Hepatocyte (in vitro differentiated cells): ENCODE results near the gene NAE1. TPM values are rescaled to one million over a fixed set of nuclear protein-coding genes. Genes with fewer than 3 reads are reported as not detected.

Experiments
- DNase-seq: peaks from one replicate; pipeline ENCODE4 v3.0.0-alpha.2; 2016; ENCODE audit warnings: low spot score
- H2AFZ ChIP-seq: fragments of 200-600 bp; sonication (generic); 2 replicates; pipeline ENCODE4 v1.6.0; 2016; ENCODE audit warnings: antibody characterized with exemption, mild to moderate bottlenecking
- H3K27ac ChIP-seq: fragments of 200-600 bp; sonication (generic); 2 replicates; pipeline ENCODE4 v1.5.1; 2016; ENCODE audit warnings: mild to moderate bottlenecking
- H3K27me3 ChIP-seq: fragments of 200-600 bp; sonication (generic); 2 replicates; pipeline ENCODE4 v1.6.1; 2016
- H3K36me3 ChIP-seq: fragments of 200-600 bp; sonication (generic); replicated peaks from 2 replicates; pipeline ENCODE4 v1.5.1; 2016; ENCODE audit warnings: low read depth; ENCODE audit not compliant: insufficient read depth
- H3K4me1 ChIP-seq: fragments of 200-600 bp; sonication (generic); 2 replicates; pipeline ENCODE4 v1.5.1; 2016; ENCODE audit warnings: mild to moderate bottlenecking, moderate library complexity; ENCODE audit not compliant: insufficient read depth
- H3K4me2 ChIP-seq: fragments of 200-600 bp; sonication (generic); 2 replicates; pipeline ENCODE4 v1.6.0; 2016
- H3K4me3 ChIP-seq: fragments of 200-600 bp; sonication (generic); 2 replicates; pipeline ENCODE4 v1.5.1; 2016; ENCODE audit warnings: mild to moderate bottlenecking
- H3K79me2 ChIP-seq: fragments of 200-600 bp; sonication (generic); 2 replicates; pipeline ENCODE4 v1.6.0; 2017; ENCODE audit warnings: mild to moderate bottlenecking
- H3K9me2 ChIP-seq: fragments of 200-600 bp; sonication (generic); replicated peaks from 2 replicates; pipeline ENCODE4 v1.6.0; 2017; ENCODE audit warnings: mild to moderate bottlenecking; ENCODE audit not compliant: insufficient read depth
- H3K9me3 ChIP-seq: fragments of 200-600 bp; sonication (generic); 2 replicates; pipeline ENCODE4 v1.5.1; 2016; ENCODE audit warnings: low read depth, mild to moderate bottlenecking
- H4K20me1 ChIP-seq: fragments of 200-600 bp; sonication (generic); 2 replicates; pipeline ENCODE4 v1.6.0; 2016; ENCODE audit warnings: mild to moderate bottlenecking; ENCODE audit not compliant: insufficient read depth, poor library complexity, severe bottlenecking
- CTCF ChIP-seq: fragments of 200-600 bp; sonication (generic); IDR thresholded peaks from 2 replicates; pipeline ENCODE4 v1.5.1; 2016; ENCODE audit warnings: antibody characterized with exemption, mild to moderate bottlenecking; ENCODE audit not compliant: poor library complexity
- EZH2 ChIP-seq: fragments of 200-600 bp; sonication (generic); IDR thresholded peaks from 2 replicates; pipeline ENCODE4 v1.6.1; 2016; ENCODE audit warnings: antibody characterized with exemption, mild to moderate bottlenecking, borderline replicate concordance
- EZH2phosphoT487 ChIP-seq: fragments of 200-600 bp; sonication (generic); IDR thresholded peaks from one replicate; pipeline ENCODE4 v1.6.1; 2018; ENCODE audit warnings: antibody characterized with exemption, mild to moderate bottlenecking, low read depth, moderate library complexity; ENCODE audit not compliant: unreplicated experiment, severe bottlenecking
- WGBS: methylation state at CpG from one replicate; pipeline ENCODE4 v1.1.6; 2016; ENCODE audit warnings: low lambda C conversion rate; ENCODE audit errors: missing lambda C conversion rate; 5-methylcytosine and 5-hydroxymethylcytosine counted together
- polyA plus RNA-seq: library from polyadenylated mRNA; unstranded; fragments of >200 nt; fragmentation: Nextera tagmentation; extraction: Ambion mirVana; gene quantifications from 2 replicates; pipeline ENCODE4 v1.2.1, GENCODE V29; 2016
- total RNA-seq: library from RNA; depleted of rRNA; stranded (reverse); fragments of >200 nt; gene quantifications from 2 replicates; pipeline ENCODE4 v1.2.3, GENCODE V29; 2014

NAE1 gene
- total and polyA plus RNA-seq, 2 experiments from 2014 or later: 60.3 to 68.5 TPM

- Histone ChIP-seq H3K27me3 (peaks cover 12% of the 10 kb centered on the region), H3K4me1 (no peaks in the 10 kb centered on the region), H3K27ac (no peak overlapping the region), H3K36me3 (no peaks in the 10 kb centered on the region), H4K20me1 (no peaks in the 10 kb centered on the region), H3K9me2 (no peaks in the 10 kb centered on the region), H3K4me3 (no peak overlapping the region), H3K9me3 (no peaks in the 10 kb centered on the region), H3K79me2 (no peaks in the 10 kb centered on the region), H3K4me2 (no peak overlapping the region), H2AFZ (no peak overlapping the region)
- TF ChIP-seq EZH2: no peak
- no peak for TF ChIP-seq EZH2phosphoT487
- no peak for TF ChIP-seq CTCF
- DNase-seq: no peak
- WGBS: 89% methylated on average over 13 of the region's 13 CpGs
These were observed 20.6 kb upstream of the NAE1 start for GRCh38 chr16:66851166-66851964.

GRCh38 chr16:66850115-66850815 is 19.5 kb upstream of the NAE1 start:
- no peak overlapping the region for H3K27ac ChIP-seq

DNA sequence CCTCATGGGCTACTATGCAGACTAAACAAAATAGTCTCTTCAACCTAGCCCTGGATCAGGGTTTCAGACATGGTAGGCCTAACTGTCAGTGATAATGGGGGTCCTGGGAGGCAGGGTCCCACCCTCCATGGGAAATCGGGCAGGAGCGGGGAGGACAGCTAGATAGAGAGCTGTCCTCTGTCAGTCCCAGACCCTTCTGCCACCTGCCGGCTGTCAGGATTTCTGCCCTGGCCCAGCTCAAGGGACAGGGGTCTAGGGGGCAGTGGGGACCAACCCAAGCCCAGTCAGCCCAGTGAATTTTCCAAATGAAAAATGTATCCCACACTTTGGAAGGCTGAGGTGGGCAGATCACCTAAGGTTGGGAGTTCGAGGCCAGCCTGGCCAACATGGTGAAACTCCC is 18.8 kb upstream of the NAE1 start:
- Histone ChIP-seq H3K4me2 (no peak overlapping the region), H3K79me2 (no peaks in the 10 kb centered on the region), H3K4me3 (no peak overlapping the region), H3K9me3 (no peaks in the 10 kb centered on the region), H3K9me2 (no peaks in the 10 kb centered on the region), H2AFZ (no peak overlapping the region), H3K4me1 (peaks cover 3% of the 10 kb centered on the region), H3K36me3 (no peaks in the 10 kb centered on the region), H3K27me3 (peaks cover 30% of the 10 kb centered on the region), H3K27ac (no peak overlapping the region), H4K20me1 (no peaks in the 10 kb centered on the region)
- TF ChIP-seq EZH2 (no peak), CTCF (no peak), EZH2phosphoT487 (no peak)
- 76% methylated on average over 4 of the region's 4 CpGs for WGBS
- DNase-seq: no peak

More at GRCh38 chr16:66850115-66850815, 19.5 kb upstream of the NAE1 start:
- WGBS: 92% methylated on average over 14 of the region's 14 CpGs
- TF ChIP-seq EZH2phosphoT487 (no peak), CTCF (no peak), EZH2 (no peak)
- H3K9me3 ChIP-seq: no peaks in the 10 kb centered on the region
- no peaks in the 10 kb centered on the region for H3K9me2 ChIP-seq
- H3K27me3 ChIP-seq: peaks cover 23% of the 10 kb centered on the region
- no peaks in the 10 kb centered on the region for H3K4me1 ChIP-seq
- no peak overlapping the region for H3K4me2 ChIP-seq
- no peak overlapping the region for H3K4me3 ChIP-seq
- no peaks in the 10 kb centered on the region for H3K36me3 ChIP-seq
- DNase-seq: no peak
- no peaks in the 10 kb centered on the region for H3K79me2 ChIP-seq
- no peaks in the 10 kb centered on the region for H4K20me1 ChIP-seq
- no peak overlapping the region for H2AFZ ChIP-seq
